ENCODE data around the gene PLPPR3. TPM values are rescaled to one million over a fixed set of nuclear protein-coding genes. Genes with fewer than 3 reads are reported as not detected.

Gene PLPPR3
- total RNA-seq, 2 donors from 2014 or later: 110 to 111 TPM

DNA sequence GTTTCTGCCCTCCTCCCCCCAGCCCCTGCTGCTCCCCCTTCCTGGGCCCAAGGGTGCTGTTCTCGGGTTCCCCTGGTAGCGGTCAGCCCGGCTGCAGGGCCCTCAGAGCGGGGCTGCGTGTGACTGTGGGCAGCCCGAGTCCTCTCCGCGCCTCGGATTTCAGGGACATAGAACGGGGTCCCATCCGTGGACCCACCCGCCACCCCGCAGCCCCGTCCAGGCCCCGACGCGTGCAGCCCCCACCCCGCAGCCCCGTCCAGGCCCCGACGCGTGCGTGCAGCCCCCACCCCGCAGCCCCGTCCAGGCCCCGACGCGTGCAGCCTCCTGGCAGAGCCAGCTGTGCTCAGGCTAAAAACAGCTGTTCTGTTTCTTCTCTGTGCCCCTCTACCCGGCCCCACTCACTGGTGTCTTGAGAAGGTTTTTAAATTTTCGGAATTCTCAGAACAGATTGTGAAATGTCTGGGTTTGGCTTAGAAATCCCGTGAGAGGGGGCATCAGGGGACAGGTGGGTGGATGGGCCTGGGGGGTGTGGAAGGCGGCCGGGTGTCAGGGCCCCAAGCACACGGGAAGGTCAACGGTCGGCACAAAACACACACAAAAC is 13.6 kb upstream of the PLPPR3 start:
- Mint-ChIP-seq H3K4me3 (no peak overlapping the region), H3K27ac (no peak overlapping the region), H3K36me3 (ENCODE audit: low read depth) (no peaks in the 10 kb centered on the region), H3K4me1 (no peaks in the 10 kb centered on the region), H3K9me3 (no peaks in the 10 kb centered on the region), H3K27me3 (ENCODE audit: insufficient read depth) (no peaks in the 10 kb centered on the region)
- Histone ChIP-seq H3K36me3 (ENCODE audit: control insufficient read depth, insufficient read depth, low read length) (no peaks in the 10 kb centered on the region), H3K4me3 (ENCODE audit: low read length) (no peak overlapping the region), H3K9me3 (ENCODE audit: control insufficient read depth, low read length) (no peaks in the 10 kb centered on the region), H3K9ac (ENCODE audit: extremely low read depth, low read length, poor library complexity, severe bottlenecking) (no peak overlapping the region), H3K27ac (ENCODE audit: low read depth, low read length) (no peak overlapping the region), H3K27me3 (ENCODE audit: control insufficient read depth, insufficient read depth, low read length, poor library complexity, severe bottlenecking) (no peaks in the 10 kb centered on the region), H3K4me1 (ENCODE audit: control insufficient read depth, insufficient read depth, low read length) (no peaks in the 10 kb centered on the region)
- TF ChIP-seq, protein P1, sequence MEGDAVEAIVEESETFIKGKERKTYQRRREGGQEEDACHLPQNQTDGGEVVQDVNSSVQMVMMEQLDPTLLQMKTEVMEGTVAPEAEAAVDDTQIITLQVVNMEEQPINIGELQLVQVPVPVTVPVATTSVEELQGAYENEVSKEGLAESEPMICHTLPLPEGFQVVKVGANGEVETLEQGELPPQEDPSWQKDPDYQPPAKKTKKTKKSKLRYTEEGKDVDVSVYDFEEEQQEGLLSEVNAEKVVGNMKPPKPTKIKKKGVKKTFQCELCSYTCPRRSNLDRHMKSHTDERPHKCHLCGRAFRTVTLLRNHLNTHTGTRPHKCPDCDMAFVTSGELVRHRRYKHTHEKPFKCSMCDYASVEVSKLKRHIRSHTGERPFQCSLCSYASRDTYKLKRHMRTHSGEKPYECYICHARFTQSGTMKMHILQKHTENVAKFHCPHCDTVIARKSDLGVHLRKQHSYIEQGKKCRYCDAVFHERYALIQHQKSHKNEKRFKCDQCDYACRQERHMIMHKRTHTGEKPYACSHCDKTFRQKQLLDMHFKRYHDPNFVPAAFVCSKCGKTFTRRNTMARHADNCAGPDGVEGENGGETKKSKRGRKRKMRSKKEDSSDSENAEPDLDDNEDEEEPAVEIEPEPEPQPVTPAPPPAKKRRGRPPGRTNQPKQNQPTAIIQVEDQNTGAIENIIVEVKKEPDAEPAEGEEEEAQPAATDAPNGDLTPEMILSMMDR (conservative IDR thresholded peaks at IDR 0.05): no peak
- no peak for DNase-seq
- WGBS, 2 experiments (ENCODE audit: insufficient coverage in 1 of 2, insufficient read length in 1 of 2): 91 to 94% methylated on average over 15 to 33 of the region's 36 CpGs

DNA sequence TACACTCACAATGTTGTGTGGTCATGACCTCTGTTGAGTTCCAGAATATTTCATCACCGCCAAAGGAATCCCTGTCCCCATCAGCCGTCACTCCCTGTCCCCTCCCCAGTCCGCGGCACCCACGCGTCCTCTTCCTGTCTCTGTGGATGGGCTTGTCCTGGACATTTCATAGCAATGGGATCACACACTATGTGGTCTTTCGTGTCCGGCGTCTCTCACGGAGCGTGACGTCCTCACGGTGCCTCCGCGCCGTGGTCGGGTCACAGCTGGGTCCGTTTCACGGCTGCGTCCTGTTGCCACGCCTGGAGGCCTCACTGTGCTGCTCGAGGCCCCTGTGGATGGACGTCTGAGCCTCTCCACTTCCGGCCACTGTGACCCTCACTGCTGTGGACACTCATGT is 12.5 kb upstream of the PLPPR3 start:
- no peaks in the 10 kb centered on the region for H3K27me3 Mint-ChIP-seq (ENCODE audit: insufficient read depth)
- Histone ChIP-seq H3K27me3 (ENCODE audit: control insufficient read depth, insufficient read depth, low read length, poor library complexity, severe bottlenecking) (no peaks in the 10 kb centered on the region), H3K27ac (ENCODE audit: low read depth, low read length) (no peak overlapping the region), H3K36me3 (ENCODE audit: control insufficient read depth, insufficient read depth, low read length) (no peaks in the 10 kb centered on the region), H3K4me3 (ENCODE audit: low read length) (no peak overlapping the region), H3K9me3 (ENCODE audit: control insufficient read depth, low read length) (no peaks in the 10 kb centered on the region), H3K9ac (ENCODE audit: extremely low read depth, low read length, poor library complexity, severe bottlenecking) (no peak overlapping the region), H3K4me1 (ENCODE audit: control insufficient read depth, insufficient read depth, low read length) (no peaks in the 10 kb centered on the region)
- 91 to 93% methylated on average over 17 to 24 of the region's 24 CpGs for WGBS, 2 experiments (ENCODE audit: insufficient coverage in 1 of 2, insufficient read length in 1 of 2)
- no peaks in the 10 kb centered on the region for H3K36me3 Mint-ChIP-seq (ENCODE audit: low read depth)
- no peak overlapping the region for H3K4me3 Mint-ChIP-seq
- H3K4me1 Mint-ChIP-seq: no peaks in the 10 kb centered on the region
- DNase-seq: no peak
- no peak overlapping the region for H3K27ac Mint-ChIP-seq
- no peaks in the 10 kb centered on the region for H3K9me3 Mint-ChIP-seq
- TF ChIP-seq, protein P1 (conservative IDR thresholded peaks at IDR 0.05): no peak

DNA sequence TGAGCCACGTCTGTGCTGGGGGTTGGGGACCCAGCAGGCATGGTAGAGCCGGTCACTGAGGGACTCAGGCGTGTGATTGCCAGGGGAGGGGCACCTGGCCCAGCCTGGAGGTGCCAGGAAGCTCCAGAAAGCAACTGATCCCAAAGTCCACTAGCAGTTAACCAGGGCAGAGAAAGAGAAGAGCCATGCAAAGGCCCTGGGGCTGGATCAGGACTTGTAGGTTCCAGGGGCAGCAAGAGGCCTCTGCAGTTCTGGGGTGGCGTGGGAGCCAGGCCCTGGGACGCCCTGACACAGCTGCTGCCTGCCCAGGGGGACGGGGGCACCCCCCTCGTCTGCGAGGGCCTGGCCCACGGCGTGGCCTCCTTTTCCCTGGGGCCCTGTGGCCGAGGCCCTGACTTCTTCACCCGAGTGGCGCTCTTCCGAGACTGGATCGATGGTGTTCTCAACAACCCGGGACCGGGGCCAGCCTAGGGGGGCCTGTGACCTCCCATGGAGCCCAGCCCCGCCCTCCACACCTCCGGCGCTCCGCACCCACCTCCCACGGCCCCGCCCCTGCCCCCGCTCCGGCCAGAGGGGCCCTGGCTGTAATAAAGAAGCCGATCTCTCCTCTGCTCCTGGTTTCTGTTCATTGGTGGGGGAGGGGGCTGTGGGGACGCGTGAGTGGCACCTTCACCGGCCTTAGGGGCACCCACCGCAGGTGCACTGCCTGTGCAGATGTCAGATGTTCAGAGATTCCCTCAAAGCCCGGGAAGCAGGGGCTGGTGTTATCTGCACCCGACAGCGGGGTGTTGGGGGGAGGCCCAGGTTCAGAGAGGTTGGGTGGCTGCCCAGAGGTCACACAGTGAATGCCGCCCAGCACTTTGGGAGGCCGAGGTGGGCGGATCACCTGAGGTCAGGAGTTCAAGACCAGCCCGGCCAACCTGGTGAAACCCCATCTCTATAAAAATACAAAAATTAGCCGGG is 9.9 kb upstream of the PLPPR3 start:
- WGBS, 2 experiments (ENCODE audit: insufficient coverage in 1 of 2, insufficient read length in 1 of 2): 84 to 85% methylated on average over 17 to 38 of the region's 38 CpGs
- Mint-ChIP-seq H3K4me1 (no peaks in the 10 kb centered on the region), H3K9me3 (no peaks in the 10 kb centered on the region), H3K4me3 (no peak overlapping the region), H3K36me3 (ENCODE audit: low read depth) (no peaks in the 10 kb centered on the region), H3K27ac (no peak overlapping the region), H3K27me3 (ENCODE audit: insufficient read depth) (no peaks in the 10 kb centered on the region)
- Histone ChIP-seq H3K9me3 (ENCODE audit: control insufficient read depth, low read length) (no peaks in the 10 kb centered on the region), H3K4me3 (ENCODE audit: low read length) (no peak overlapping the region), H3K4me1 (ENCODE audit: control insufficient read depth, insufficient read depth, low read length) (no peaks in the 10 kb centered on the region), H3K27me3 (ENCODE audit: control insufficient read depth, insufficient read depth, low read length, poor library complexity, severe bottlenecking) (no peaks in the 10 kb centered on the region), H3K9ac (ENCODE audit: extremely low read depth, low read length, poor library complexity, severe bottlenecking) (no peak overlapping the region), H3K27ac (ENCODE audit: low read depth, low read length) (no peak overlapping the region), H3K36me3 (ENCODE audit: control insufficient read depth, insufficient read depth, low read length) (no peaks in the 10 kb centered on the region)
- DNase-seq: no peak
- TF ChIP-seq, protein P1 (conservative IDR thresholded peaks at IDR 0.05): no peak
